Hypothalamus (tissue), 51 donors: ENCODE measurements around the gene FOXC2.

ENCODE experiments used
- DNase-seq, 51 donors: peaks; one replicate each; lab custom pipeline; 2025; lab: John Stamatoyannopoulos, UW

The FOXC2 gene

DNA sequence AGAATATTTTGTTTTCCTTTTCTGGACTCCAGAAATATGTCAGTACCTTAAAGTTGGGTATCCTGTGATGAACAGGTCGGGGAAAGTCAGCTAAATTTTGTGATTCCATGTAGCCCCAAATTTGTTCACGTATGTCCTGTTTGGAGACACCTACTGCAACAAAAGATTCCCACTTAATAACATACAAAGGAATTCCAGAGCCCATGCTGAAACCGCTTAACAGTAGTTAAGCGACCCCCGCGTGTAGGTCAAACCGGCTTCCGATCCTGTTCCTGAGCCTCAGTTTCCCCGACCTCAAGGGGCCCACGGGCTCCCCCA is 12.1 kb upstream of the FOXC2 start:
- no peak for DNase-seq

- DNase-seq, result peak; percentile 55 to 98 (median 86)
Measured at GRCh38 chr16:86554917-86555703, 11.5 kb upstream of the FOXC2 start, which contains the start of gene MTHFSD. Gene MTHFSD, minus strand, starts transcription at chr16:86555235. Its CDS starts 51 bp downstream, at chr16:86555184.

- peak in 1 of 51 donors; percentile 7 for DNase-seq
Measured at GRCh38 chr16:86555704-86556075, 10.9 kb upstream of the FOXC2 start.

- DNase-seq, result no peak
Measured at GRCh38 chr16:86556576-86556975, 10.1 kb upstream of the FOXC2 start.

- no peak for DNase-seq
Measured at GRCh38 chr16:86557587-86557986, 9.0 kb upstream of the FOXC2 start.

DNA sequence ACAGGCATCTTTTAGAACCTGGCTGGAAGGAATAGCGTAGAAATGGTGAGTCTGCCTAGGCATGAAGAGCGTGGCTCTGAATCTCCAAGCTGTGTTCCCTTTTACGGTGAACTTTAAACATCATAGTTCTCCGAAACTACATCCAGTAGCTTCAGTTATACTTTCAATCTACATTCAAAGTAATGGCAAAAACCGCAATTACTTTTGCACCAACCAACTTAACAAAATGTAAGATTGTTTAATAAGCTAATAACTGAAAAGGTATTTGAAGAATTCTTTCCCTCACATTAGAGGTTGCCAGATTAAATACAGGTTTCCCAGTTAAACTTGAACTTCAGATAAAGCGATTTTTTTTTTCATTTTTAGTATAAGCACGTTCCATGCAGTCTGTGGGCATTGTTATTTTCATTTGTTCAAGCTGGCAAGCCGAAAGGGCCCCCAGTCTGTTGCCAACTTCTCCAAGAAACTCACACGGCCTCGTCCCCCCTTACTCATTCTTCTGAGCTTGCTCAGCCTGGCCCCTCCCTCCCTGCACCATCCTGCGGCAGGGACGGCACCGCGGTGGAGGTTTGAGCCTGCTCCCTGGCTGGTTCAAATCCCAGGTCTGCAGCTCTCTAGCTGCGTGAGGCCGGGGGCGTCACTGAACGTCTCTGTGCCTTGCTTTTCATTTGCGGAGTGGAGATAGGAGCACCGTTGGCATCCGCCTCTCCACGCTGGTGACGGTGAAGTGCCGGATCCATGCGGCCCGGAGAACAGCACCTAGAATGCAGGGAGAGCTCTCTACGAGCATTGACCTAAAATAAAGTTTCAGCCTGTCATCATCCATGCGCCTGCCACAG is 8.1 kb upstream of the FOXC2 start:
- DNase-seq, result no peak

DNA sequence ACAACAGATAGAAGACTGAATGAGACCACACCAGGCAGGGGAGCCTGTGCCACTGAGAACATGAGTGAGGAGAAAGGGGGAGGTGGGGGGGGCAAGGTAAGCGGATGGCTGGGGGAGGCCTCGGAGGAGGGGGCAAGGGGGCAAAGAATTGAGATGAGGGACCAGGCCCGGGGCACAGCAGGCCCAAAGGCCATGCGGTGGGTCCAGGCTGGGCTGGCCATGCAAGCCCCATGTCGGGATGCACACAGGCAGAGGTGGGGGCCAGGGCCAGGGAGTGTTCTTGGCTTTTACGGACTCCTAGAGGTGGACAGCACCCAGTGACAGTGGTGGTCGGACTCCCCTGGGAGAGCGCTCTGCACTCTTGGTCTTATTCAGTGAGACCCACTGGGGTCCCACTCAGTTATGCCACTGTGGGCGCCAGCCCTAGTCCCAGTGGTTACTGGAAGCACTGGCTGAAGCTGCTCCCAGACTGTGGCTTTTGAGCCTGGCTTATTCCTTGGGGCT is 6.8 kb upstream of the FOXC2 start:
- no peak for DNase-seq

- no peak for DNase-seq
Measured at GRCh38 chr16:86562356-86562755, 4.3 kb upstream of the FOXC2 start.

DNA sequence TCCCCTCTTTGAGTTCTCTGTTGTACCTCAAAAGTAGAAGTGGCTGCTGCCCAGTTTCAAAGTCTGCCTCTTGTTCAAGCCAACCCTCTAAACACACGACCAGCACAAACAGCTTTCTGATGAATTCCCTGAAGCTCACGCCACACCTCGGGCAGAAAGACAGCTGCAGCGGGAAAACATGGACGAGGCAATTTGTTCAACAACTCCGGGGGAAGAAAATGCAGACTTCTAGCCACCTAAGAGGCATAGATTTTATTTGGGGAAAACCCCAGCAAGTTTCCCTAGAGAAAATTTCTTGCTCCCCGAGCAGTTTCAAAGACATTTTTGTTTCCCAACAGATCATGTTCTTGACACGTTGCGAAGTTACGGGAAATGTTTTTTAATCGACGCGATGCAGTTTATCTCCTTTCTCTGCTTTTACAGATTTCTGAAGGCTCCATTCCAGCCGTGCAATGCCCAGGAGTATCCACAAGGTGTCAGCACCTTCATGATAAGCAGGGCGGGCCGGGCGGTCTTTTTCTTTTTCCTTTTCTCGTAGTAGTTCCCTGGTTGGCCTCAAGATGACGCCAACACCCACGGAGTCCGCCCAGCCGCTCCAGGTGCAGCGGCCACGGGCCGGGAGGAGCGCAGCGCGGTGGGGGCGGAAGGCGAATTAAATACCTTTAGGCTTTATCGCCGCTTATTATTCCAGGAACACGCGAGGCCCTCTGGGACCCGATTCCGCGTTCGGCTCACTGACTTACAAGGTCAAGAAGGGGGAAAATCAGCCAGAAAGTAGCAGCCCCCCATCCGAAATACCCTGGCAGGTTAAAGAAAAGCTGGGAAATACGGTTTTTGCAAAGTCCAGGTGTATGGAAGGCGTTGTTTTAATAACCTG is 2.9 kb upstream of the FOXC2 start:
- DNase-seq, result peak; percentile 6 to 89 (median 70)

- DNase-seq, result no peak
Measured at GRCh38 chr16:86565181-86565631, 1.4 kb upstream of the FOXC2 start.

- DNase-seq, result no peak
Measured at GRCh38 chr16:86565644-86566511, 751 bp upstream of the FOXC2 start.

DNA sequence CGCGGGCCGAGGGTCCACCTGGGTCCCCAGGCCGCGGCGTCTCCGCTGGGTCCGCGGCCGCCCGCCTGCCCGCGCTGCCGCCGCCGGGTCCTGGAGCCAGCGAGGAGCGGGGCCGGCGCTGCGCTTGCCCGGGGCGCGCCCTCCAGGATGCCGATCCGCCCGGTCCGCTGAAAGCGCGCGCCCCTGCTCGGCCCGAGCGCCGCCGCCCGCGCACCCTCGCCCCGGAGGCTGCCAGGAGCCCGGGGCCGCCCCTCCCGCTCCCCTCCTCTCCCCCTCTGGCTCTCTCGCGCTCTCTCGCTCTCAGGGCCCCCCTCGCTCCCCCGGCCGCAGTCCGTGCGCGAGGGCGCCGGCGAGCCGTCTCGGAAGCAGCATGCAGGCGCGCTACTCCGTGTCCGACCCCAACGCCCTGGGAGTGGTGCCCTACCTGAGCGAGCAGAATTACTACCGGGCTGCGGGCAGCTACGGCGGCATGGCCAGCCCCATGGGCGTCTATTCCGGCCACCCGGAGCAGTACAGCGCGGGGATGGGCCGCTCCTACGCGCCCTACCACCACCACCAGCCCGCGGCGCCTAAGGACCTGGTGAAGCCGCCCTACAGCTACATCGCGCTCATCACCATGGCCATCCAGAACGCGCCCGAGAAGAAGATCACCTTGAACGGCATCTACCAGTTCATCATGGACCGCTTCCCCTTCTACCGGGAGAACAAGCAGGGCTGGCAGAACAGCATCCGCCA is 504 bp downstream of the FOXC2 start:
- no peak for DNase-seq

GRCh38 chr16:86567701-86568581 is 1.3 kb downstream of the FOXC2 start:
- no peak for DNase-seq

GRCh38 chr16:86568677-86569623 is 2.3 kb downstream of the FOXC2 start:
- DNase-seq, result no peak

DNA sequence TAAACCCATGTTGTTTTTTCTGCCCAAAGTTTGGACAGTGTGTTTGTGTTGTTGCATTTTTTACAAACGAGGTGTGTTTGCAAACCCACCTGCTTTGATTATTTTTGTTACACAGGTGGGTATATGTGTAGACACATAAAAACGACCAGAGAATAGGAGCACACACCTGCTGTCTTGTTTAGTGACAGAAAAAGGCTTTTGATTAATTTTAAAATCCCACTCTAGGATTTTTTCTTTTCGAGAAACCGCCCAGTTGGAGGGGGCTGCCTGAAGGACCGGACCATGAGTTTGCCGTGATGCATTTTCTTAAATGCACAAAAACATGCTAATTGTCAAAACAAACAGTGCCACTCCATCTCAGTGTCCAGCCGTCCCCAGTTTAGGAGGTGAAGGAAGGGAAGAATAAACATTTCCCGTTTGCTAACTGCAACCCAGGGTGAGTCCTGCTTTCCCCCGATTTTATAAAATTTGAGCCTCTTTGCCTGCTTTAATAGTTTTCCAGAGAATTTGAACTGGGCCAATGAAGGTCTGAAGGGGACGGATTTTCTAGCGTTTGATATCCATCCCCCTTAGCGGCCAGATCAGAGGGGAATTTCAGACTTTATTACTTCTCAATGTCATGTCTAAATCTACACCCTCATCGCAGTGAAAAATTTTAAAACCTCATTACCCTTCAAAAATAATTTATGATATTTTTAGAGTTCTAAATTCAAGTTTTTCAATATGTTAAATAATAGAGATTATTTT is 3.2 kb downstream of the FOXC2 start:
- DNase-seq, result no peak
